Heart left ventricle (tissue), 16 donors: Measurements from ENCODE around the gene CCL22. TPM values are rescaled to one million over a fixed set of nuclear protein-coding genes. Genes with fewer than 3 reads are reported as not detected.

Source experiments
- ATAC-seq, 4 donors: fragments of 200-7000 bp; cut with Tn5 transposase; one replicate each; pipeline ENCODE4 v1.9.1; 2020 to 2022; ENCODE audit warnings: moderate library complexity in 4 of 4, mild to moderate bottlenecking in 3 of 4, moderate number of reproducible peaks in 1 of 4
- DNase-seq, 5 donors: peaks; one replicate each; pipeline ENCODE4 v3.0.0-alpha.2; 2020
- H3K27ac ChIP-seq, 12 donors: fragments of 200-600 bp; sonication (generic) in 4 of 12; one replicate each; pipeline versions ENCODE4 v1.5.0 to v1.8.0; 2016 to 2022; ENCODE audit warnings: mild to moderate bottlenecking in 2 of 12
- H3K27me3 ChIP-seq, 9 donors: fragments of 200-600 bp; sonication (generic) in 2 of 9; one replicate each; pipeline versions ENCODE4 v1.5.1 to v1.8.0; 2016 to 2022; ENCODE audit warnings: mild to moderate bottlenecking in 3 of 9
- H3K36me3 ChIP-seq, 9 donors: fragments of 200-600 bp; sonication (generic) in 2 of 9; one replicate each; pipeline versions ENCODE4 v1.5.0 to v1.8.0; 2018 to 2022; ENCODE audit warnings: mild to moderate bottlenecking in 2 of 9
- H3K4me1 ChIP-seq, 12 donors: fragments of 200-600 bp; sonication (generic) in 4 of 12; one replicate each; pipeline versions ENCODE4 v1.5.0 to v1.8.0; 2016 to 2022; ENCODE audit warnings: mild to moderate bottlenecking in 3 of 12
- H3K4me3 ChIP-seq, 12 donors: fragments of 200-600 bp; sonication (generic) in 4 of 12; one replicate each; pipeline versions ENCODE4 v1.5.0 to v1.8.0; 2017 to 2022; ENCODE audit warnings: mild to moderate bottlenecking in 9 of 12, moderate library complexity in 4 of 12
- H3K9me3 ChIP-seq, 12 donors: fragments of 200-600 bp; sonication (generic) in 4 of 12; one replicate each; pipeline versions ENCODE4 v1.5.0 to v1.8.0; 2016 to 2022; ENCODE audit warnings: mild to moderate bottlenecking in 1 of 12
- POLR2A ChIP-seq, 2 donors: fragments of 450-650 bp; IDR thresholded peaks; one replicate each; pipeline ENCODE4 v1.6.1; 2017; ENCODE audit warnings: antibody characterized with exemption in 2 of 2, mild to moderate bottlenecking in 2 of 2, moderate library complexity in 2 of 2
- WGBS, 4 donors: extraction: QIAGEN DNeasy Blood & Tissue Kit in 2 of 4; methylation state at CpG; one replicate each; pipeline versions ENCODE4 v1.1.5 to v1.1.7; 2013 to 2018; 5-methylcytosine and 5-hydroxymethylcytosine counted together
- intact Hi-C, 10 donors: fragments of 100-400 bp; cut with DNase I; formaldehyde crosslinking; loops; one replicate each; pipeline versions ENCODE4 v1.11.1 to v1.14.2; 2022
- polyA plus RNA-seq, 2 donors: library from polyadenylated mRNA; stranded (reverse); fragments of 200-250 nt; gene quantifications; one replicate each; pipeline ENCODE4 v1.2.3, GENCODE V29; 2013
- total RNA-seq, 9 donors: library from RNA; depleted of rRNA in 2 of 9; stranded (reverse); fragments of >200 nt in 2 of 9; fragmentation: NEBNext Ultra II Directional in 3 of 9; extraction: Animal tissue kit (Norgen Biotek cat#: 25700) in 3 of 9; gene quantifications; one replicate each; pipeline versions ENCODE4 v1.1.0 to v1.2.4, GENCODE V29; 2016 to 2023
- TF ChIP-seq, protein P1 (sequence below), 12 donors: fragments of 200-600 bp; sonication (generic) in 4 of 12; IDR thresholded peaks; one replicate each; pipeline versions ENCODE4 v1.5.0 to v1.8.0; 2018 to 2022; ENCODE audit warnings: antibody characterized with exemption in 12 of 12, mild to moderate bottlenecking in 5 of 12
- donor health status: ischemic (EF 13 %, LVEDD 7.1; RV severe dilation, severe dysfunction).
- donor health status: healthy with polysubstance abuse.
- donor health status: DM: no; HTN: yes; CAD: no.
- donor health status: DM: no; HTN: no; CAD: no.
- donor health status: ischemic (EF 25% LVEDD 6.9; RV normal size, moderate dysfunction).
- donor health status: ischemic (EF 25% LVEDD 5.7; RV mildly dilated, moderate dysfunction).
- donor health status: healthy.
- donor health status: DM: yes; HTN: yes; CAD: no.
- donor health status: ischemic (EF 35%, LVEDD 5.7; RV mildly dilated, moderate dysfunction).
- donor health status: nonischemic (EF 11% LVEDD 7.7; RV severe dilation, severe dysfunction).
- donor health status: DM: yes; HTN: yes; CAD: no.
- donor health status: PGD.
- donor health status: ischemic (EF 29% LVEDD 5.4; RV normal size, mild dysfunction).
- donor health status: nonischemic (EF 23%, LVEDD 6.1; RV moderate dilation, normal function).

CCL22 gene
- total and polyA plus RNA-seq, 11 donors: 0.06 to 0.24 (median 0.12) TPM; not detected in 5

DNA sequence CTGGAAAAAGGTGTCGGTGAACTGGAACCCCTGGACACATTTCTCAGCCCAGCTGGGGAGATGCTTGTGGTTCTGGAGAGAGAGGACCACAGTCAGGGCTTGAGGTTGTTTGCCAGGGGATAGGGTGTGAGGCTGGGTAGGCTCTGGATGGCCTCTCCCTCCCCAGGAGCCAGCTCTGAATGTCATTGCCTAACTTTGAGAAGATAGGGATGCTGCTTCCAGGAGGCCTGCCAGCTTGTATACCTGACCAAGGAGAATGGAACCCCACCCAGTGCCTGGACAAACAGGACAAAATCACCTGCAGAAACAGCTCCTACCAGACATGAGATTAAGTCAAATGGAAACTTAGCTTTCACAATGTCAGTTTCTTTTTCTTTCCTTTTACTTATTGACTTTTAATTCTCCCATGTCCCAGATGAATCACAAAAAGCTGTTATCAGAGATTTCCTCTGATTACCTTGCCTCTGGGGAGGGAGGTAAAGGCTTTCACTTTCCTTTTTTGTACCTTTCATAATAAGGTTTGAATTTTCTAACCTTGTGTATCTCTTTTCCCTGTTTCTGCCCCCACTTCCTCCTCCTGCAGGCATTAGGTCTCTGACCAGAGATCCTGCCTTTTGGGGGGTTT, 44.3 kb upstream of the CCL22 start:
- Histone ChIP-seq H3K9me3 (no peaks in the 10 kb centered on the region), H3K27me3 (no peaks in the 10 kb centered on the region), H3K4me1 (peaks cover 0 to 53% (median 33%) of the 10 kb centered on the region in 12 donors), H3K4me3 (no peak overlapping the region), H3K36me3 (no peaks in the 10 kb centered on the region), H3K27ac (peak overlapping the region in 5 of 12 donors; percentile 18 to 53 (median 39))
- DNase-seq (no peak), ATAC-seq (no peak)
- 71 to 76% (median 72%) methylated on average over 1 of the region's 1 CpG for WGBS, 4 donors
- TF ChIP-seq, protein P1, sequence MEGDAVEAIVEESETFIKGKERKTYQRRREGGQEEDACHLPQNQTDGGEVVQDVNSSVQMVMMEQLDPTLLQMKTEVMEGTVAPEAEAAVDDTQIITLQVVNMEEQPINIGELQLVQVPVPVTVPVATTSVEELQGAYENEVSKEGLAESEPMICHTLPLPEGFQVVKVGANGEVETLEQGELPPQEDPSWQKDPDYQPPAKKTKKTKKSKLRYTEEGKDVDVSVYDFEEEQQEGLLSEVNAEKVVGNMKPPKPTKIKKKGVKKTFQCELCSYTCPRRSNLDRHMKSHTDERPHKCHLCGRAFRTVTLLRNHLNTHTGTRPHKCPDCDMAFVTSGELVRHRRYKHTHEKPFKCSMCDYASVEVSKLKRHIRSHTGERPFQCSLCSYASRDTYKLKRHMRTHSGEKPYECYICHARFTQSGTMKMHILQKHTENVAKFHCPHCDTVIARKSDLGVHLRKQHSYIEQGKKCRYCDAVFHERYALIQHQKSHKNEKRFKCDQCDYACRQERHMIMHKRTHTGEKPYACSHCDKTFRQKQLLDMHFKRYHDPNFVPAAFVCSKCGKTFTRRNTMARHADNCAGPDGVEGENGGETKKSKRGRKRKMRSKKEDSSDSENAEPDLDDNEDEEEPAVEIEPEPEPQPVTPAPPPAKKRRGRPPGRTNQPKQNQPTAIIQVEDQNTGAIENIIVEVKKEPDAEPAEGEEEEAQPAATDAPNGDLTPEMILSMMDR (IDR thresholded peaks at IDR 0.05): no peak
- no peak for TF ChIP-seq POLR2A (IDR thresholded peaks at IDR 0.05)
- intact Hi-C loops: loop anchor here in 1 of 10 donors (10.0 kb wide), 1 partner anchor 61 kb away; the partner anchor contains the start of gene CX3CL1

DNA sequence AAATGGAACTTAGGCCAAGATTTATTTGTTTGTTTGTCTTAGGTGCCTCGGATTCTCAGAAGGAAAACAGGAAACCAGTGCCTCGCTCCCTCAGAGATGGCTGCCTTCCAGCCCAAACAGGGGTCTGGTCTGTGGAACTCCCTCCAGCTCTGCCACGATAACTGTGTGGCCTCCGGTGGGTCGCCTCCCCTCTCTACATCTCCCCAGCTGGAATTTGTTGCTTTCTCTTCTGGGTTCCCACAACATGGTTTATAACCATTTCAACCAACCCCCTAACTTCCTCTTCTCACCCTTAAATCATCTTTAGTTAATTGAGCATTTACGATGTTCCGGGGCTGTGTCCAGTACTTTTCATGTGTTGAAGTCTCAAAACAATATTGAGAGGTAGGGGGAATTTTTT, 43.2 kb upstream of the CCL22 start:
- no peak for ATAC-seq
- H3K4me1 ChIP-seq: peaks cover 0 to 51% (median 33%) of the 10 kb centered on the region in 12 donors
- H3K9me3 ChIP-seq: no peaks in the 10 kb centered on the region
- H3K27ac ChIP-seq: peak overlapping the region in 6 of 12 donors; percentile 5 to 55 (median 35)
- intact Hi-C loops: loop anchor here in 4 of 10 donors (5.0 to 10.0 kb wide), 3 partner anchors 52 to 59 kb away; partner anchors contain the start of gene CX3CL1 (in 2 of the 4)
- 51 to 64% (median 56%) methylated on average over 7 of the region's 7 CpGs for WGBS, 4 donors
- H3K4me3 ChIP-seq: no peak overlapping the region
- TF ChIP-seq, protein P1 (IDR thresholded peaks at IDR 0.05): no peak
- no peak for TF ChIP-seq POLR2A (IDR thresholded peaks at IDR 0.05)
- H3K27me3 ChIP-seq: no peaks in the 10 kb centered on the region
- no peaks in the 10 kb centered on the region for H3K36me3 ChIP-seq
- DNase-seq: no peak

DNA sequence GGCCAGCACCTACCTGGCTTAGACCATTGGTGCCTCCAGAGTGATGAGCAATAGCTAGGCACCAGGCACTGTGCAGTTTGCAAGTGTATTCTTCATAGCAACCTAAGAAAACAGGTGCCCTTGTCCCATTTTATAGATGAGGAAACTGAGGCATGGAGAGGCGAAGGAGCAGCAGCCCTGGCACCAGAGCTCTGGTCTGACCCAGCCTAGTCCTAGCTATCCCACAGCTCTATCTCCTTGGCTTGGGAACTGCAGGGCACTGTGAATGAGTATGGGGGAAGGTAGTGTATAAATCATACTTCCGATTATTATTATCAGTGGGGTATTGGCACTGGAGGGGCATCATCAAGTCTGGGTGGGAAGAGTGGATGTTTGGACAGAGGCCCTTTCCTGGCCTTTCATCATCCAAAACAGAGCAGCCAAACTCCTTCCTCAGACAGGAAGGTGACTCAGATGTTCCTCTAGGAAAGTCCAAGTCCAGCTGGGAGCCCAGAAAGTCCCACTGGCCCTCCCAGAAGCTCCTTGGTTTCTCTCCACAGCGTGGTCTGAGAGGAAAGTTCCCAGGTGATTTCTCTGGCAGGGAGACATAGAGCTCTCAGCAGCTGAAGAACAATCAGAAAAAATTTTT, 42.1 kb upstream of the CCL22 start:
- H3K27ac ChIP-seq: peak overlapping the region; percentile 25 to 87 (median 76)
- intact Hi-C loops: loop anchor here in 4 of 10 donors (5.0 to 10.0 kb wide), 3 partner anchors 51 to 58 kb away; partner anchors contain the start of gene CX3CL1 (in 2 of the 4)
- H3K4me3 ChIP-seq: no peak overlapping the region
- 57 to 70% (median 62%) methylated on average over 3 of the region's 3 CpGs for WGBS, 4 donors
- DNase-seq (peak in 4 of 5 donors; percentile 51 to 77 (median 72)), ATAC-seq (peak; percentile 62 to 93 (median 90))
- H3K9me3 ChIP-seq: no peaks in the 10 kb centered on the region
- TF ChIP-seq, protein P1 (IDR thresholded peaks at IDR 0.05): no peak
- no peak for TF ChIP-seq POLR2A (IDR thresholded peaks at IDR 0.05)
- H3K4me1 ChIP-seq: peaks cover 0 to 44% (median 33%) of the 10 kb centered on the region in 12 donors
- no peaks in the 10 kb centered on the region for H3K27me3 ChIP-seq
- H3K36me3 ChIP-seq: no peaks in the 10 kb centered on the region
